ENCODE measurements around the gene DOP1A.

- TF ChIP-seq POLR2AphosphoS5 (IDR thresholded peaks at IDR 0.05; ENCODE audit: low read depth, low read length) (no peak), POLR2A (IDR thresholded peaks at IDR 0.05; ENCODE audit: low read depth, low read length) (no peak), TAF1 (IDR thresholded peaks at IDR 0.05; ENCODE audit: low read depth, low read length) (no peak), SPI1 (IDR thresholded peaks at IDR 0.05; ENCODE audit: low read depth, low read length) (no peak), PAX5 (IDR thresholded peaks at IDR 0.05; ENCODE audit: insufficient read depth, low read length, severe bottlenecking) (no peak)
These were observed 31.1 kb downstream of the DOP1A start for GRCh38 chr6:83098589-83098988.
